Activated CD4-positive, alpha-beta T cell treated with anti-CD3 and anti-CD28 coated beads, Interleukin-2, amount 50 U/mL, for 24 hours (primary cell): ENCODE measurements around the gene MPV17.
A peak's percentile ranks its signal among the peaks of the same experiment; 100 is the strongest.
"Not testable (repeated sequence)": the region's sequence is repeated elsewhere in the genome, so short reads cannot be mapped to it uniquely, and the experiment has no call there.

Experiments
- DNase-seq, 2 donors: peaks; one replicate each; pipeline ENCODE4 v3.0.0-alpha.2; 2020; ENCODE audit warnings: low read depth in 1 of 2, low spot score in 1 of 2

Gene MPV17

GRCh38 chr2:27268296-27268695 is 54.6 kb downstream of the MPV17 start:
- not testable (repeated sequence) for DNase-seq

- DNase-seq, result no peak
These were observed 57.4 kb downstream of the MPV17 start for GRCh38 chr2:27265536-27265870.

GRCh38 chr2:27264753-27265535 is 58.0 kb downstream of the MPV17 start:
- DNase-seq, result peak in 1 of 2 donors; percentile 45

GRCh38 chr2:27264253-27264752 is 58.6 kb downstream of the MPV17 start:
- DNase-seq, result no peak

- DNase-seq, result no peak
These were observed 59.3 kb downstream of the MPV17 start for GRCh38 chr2:27263287-27264252.

GRCh38 chr2:27262379-27263286 is 60.3 kb downstream of the MPV17 start, which contains the start of gene SLC30A3:
SLC30A3 (minus strand) TSS chr2:27263047; CDS start chr2:27262906, 141 bp downstream.
- DNase-seq, result peak; percentile 37 to 58

GRCh38 chr2:27261926-27262298 is 61.0 kb downstream of the MPV17 start:
- DNase-seq, result no peak

- DNase-seq, result no peak
These were observed 61.5 kb downstream of the MPV17 start for GRCh38 chr2:27261241-27261925.
